HG03135 (cell line): ENCODE data around the gene CCIN.

Experiments
- ATAC-seq: cut with Tn5 transposase; IDR thresholded peaks from one replicate; pipeline ENCODE4 v1.9.1; 2021; ENCODE audit warnings: mild to moderate bottlenecking, moderate library complexity; ENCODE audit not compliant: unreplicated experiment

The CCIN gene

DNA sequence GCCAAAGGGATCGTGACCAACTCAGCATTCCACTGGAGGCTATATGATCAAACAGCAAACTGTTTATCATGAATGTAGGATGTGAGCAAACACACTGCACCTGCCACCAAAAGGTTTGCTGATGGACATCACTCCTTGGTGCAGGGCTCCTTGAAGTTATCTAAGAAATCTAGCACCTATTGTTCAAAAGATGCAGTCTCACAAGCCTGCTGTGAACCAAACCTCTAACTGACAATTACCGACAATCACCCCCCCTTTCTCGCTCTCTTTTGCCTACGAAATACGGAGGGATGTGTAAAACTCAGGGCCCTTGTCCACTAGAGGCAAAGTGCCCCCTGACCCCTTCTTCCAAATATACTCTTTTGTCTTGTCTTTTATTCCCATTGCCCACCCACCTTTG lies 19.0 kb downstream of the CCIN start:
- no peak for ATAC-seq

DNA sequence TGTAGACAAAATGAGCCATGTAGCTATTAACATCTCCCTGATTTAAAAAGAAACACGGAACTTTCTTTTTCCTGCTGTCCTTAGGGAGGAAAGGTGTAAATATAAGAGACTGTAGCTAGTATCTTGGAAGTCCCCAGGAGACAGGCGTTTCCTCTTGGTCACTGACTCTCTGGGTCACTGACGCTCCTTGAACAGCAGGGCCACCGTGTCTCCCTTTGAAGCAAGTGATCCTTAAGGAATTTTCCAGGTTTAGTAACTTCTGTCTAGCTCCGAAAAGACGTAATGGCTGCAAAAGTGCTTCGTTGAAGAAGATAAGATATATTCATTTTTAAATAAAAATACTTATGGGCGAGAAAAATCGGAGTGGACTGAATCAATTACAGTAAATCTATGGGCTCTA lies 20.8 kb downstream of the CCIN start:
- ATAC-seq: no peak

DNA sequence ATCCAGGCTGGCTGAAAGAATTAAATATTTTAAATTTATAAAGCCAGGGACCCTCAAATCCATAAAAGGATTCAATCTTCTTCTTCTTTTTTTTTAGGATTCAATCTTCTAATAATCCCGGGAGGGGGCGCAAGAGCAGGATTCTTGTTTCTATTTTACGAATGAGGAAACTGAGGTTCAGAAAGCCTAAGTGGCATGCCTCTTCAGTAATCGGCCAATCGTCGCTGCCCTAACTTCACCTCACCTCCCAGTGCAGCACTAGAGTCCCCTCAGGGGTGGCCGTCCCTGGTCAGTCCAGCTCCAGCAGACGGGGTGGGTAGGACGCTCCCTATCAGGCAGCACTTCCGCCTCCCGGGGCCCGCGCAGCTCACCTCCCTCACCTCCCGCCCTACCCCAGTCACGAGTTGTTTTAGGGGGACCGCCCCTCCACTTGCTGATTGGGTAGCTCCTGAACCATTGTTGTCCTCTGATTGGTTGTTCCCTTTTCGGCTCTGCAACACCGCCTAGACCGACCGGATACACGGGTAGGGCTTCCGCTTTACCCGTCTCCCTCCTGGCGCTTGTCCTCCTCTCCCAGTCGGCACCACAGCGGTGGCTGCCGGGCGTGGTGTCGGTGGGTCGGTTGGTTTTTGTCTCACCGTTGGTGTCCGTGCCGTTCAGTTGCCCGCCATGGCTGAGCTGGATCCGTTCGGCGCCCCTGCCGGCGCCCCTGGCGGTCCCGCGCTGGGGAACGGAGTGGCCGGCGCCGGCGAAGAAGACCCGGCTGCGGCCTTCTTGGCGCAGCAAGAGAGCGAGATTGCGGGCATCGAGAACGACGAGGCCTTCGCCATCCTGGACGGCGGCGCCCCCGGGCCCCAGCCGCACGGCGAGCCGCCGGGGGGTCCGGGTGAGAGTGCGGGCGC lies 21.5 kb downstream of the CCIN start, which contains the start of gene CLTA:
TSS of gene CLTA (plus strand) at position 534 of the 902 bp plus-strand sequence. CDS start at position 670, 136 bp downstream.
- peak; percentile 96 for ATAC-seq

DNA sequence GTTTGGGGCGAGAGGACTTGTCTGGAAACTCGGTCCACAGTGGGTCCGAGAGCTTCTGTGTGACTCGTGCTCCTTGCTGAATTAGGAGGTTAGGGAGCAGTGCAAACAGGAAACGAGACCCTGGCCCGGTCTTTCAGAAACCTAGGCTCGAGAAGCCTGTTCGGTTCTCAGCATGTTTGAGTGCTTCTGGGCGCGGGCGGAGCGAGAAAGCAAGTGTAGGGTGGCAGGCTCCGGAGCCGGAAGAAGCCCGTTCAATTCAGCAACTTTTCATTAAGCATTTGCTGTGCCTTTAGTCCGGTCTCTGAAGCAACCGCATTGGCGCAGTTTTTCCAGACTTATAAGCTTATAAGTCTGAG lies 22.1 kb downstream of the CCIN start:
- peak; percentile 13 for ATAC-seq

DNA sequence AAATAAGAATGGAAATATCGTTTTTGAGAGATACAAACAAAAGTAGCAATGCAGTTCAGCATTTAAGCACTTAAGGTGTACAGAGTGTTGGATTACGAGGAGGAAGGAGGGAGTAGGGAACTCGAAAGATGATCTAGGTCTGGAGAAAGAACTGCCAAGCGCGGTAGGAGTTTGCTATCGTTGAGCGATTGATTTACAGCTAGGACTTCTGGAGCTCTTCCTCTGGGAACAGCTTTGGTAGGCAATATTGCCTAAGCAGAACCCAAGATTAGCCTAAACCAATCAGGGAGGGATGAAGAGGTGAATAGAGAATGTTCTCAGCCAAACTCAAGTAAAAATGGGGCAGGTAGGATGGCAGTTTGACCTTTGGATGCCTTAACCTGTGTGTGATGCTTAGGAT lies 22.5 kb downstream of the CCIN start:
- no peak for ATAC-seq

DNA sequence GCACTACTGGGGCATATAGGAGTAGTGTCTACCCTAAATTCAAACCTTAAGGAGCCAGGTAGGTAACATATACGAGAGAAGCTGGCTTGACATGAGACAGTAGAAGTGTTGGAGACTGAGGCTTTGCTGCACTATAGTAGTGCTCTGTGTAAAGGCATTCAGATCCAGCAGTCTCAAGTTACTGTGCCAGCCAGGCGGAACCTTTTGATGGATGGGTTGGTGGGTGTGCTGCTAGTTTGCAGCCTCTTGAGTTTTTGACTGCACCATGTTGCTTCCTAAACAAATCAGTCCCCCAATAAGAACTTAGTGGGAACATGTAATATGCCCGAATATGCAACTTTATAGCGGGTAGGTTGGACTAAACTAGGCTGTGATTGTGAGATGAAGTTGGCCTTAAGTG lies 23.0 kb downstream of the CCIN start:
- ATAC-seq: no peak

DNA sequence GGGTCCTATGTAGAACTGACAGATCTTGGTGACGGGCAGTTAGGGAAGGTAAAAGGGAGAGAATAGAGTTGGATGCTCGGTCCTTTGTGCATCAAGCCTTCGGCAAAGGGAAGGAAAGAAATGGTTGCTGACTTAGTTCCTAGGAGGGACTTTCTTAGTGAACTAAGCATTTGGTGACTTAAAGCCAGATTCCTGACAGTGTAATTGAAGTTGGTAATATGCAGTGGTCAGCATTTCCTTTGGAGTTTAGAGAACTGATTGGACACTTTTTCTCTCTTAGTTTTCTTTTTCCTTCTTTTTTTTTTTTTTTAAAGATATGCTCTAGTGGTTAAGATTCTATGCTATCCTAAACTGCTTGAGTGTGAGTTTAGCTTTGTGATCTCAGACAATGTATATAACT lies 23.8 kb downstream of the CCIN start:
- ATAC-seq: no peak

DNA sequence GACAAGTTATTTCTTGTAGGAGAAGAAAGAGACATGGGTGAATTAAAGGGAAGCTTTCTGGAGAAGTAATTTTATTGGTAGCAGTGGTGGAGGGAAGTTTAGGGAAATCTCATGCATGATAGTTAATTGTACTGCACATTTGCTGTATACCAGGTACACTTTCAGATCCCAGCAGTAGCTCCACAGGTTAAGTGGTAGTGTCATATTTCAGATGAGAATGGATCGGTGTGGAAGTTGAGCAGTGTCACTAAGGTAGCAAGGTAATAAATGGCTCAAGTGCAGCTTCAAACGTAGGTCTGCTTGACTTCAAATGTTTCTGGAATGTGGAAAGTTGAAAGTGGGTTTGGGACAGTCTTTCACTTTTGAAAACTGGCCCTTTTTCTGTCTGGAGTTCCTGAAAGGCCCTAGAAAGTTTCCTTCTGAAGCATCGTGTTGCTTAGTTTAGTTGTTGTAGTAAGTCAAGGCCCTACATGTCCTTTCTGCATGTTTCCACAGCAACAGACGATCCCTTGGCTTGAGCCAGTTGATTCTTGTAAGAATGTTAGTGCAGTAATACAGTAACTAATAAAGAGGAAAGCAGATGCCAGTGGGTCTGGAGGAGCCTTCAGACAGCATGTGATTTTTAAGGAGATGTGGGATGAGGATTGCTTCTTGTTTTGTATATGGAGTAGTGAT lies 25.3 kb downstream of the CCIN start:
- no peak for ATAC-seq

DNA sequence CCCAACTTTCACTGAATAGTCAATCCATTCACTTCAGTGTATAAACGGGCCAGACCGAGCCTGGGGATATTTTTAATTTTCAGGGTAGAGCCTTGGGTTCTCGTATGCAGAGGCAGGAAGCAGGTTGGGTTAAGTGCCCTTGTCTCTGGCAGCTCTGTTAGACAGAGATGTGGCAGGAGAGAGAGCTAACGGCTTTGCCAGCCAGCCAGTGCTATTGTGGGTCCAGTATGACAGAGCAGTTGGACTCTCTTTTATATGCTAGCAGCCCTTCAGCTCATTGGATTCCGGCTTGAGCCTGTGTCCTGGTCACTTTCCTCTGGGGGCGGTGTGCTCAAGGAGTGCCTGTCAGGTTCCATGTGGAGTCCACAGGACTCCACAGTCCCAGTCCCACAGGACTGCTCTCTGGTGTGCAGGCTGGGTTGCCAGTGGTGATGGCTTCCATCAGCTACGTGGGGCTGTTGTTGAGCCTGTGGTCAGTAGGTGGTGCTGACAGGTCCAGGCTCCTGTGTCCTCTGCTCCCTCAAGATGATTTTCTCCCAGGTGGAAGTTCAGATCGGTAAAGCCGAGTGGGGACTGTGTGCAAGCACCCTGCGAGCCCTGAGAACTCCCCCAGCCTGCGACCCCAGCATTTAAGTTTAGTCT lies 35.8 kb downstream of the CCIN start:
- no peak for ATAC-seq

DNA sequence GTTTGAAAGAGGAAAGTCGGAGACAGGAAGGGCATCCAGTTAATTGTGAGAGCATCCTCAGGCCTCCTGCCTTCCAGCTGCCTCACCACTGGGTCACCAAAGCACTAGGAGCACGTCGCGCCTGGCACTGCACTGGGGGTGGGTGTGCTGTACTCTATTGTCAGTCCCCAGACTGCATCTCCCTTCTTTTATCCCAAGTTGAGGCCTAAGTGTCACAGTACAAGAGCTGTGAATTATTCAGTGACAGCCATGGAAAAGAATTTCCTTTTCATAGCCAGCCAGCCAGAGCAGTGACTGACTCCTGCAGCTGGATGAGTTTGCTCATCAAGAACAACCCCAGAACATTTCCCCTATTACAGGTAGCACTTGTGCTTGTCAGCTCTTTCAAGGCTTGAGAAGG lies 37.8 kb downstream of the CCIN start:
- ATAC-seq: no peak

DNA sequence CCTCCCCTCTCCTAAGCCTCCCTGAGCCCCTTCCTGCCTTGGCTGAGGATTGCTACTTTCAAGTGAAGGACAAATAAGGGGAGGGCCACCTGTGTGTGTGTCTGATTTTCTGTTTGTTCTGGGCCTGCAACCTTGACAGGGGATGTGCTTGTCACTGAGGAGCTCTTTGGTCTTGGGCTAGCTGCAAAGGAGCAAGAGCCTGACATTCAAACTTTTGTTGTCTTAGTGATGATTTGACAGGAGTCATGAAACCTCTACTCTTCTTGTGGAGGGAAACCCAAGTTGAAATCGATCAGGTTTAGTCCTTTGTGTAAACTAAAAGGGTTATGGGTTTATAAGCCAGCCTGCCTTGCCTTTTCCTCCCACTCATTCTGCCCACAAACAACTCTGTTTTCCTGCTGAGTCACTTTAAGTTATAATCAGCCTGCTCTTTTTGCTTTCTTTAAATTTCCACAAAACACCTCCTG lies 38.4 kb downstream of the CCIN start:
- ATAC-seq: no peak

DNA sequence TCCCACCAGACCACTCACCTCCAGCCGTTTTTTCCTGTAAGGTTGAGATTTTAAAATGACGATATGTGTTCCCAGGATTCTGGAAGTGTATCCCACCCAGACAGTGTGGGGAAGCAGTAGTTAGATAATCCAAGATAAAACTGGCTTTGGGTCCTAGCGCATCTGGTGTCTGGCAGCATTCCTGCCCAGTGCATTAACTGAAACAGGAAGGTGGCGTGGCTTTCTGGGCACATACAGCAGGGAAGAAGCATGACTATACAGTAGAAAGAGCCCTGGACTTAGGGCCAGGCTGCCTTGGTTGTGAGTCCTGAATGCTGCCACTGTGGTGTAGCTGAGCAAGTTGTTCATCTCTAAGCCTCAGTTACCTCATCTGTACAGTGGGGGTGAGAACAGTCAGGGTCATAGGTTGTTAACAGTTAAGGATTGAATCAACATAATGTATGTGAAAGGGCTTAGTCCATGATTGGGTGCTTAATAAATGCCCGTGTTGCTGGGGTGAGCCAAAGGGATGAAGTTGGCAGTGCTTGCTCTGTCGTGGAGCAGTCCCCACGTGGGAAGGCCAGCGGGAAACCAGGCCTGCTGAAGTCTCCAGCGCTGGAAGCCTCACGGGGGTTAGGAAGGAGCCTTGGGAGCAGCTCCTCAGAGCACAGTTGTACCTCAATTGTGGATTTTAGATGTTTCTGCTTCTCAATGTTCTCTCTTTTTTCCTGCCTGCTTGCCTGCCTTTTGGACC lies 39.5 kb downstream of the CCIN start:
- ATAC-seq: no peak

DNA sequence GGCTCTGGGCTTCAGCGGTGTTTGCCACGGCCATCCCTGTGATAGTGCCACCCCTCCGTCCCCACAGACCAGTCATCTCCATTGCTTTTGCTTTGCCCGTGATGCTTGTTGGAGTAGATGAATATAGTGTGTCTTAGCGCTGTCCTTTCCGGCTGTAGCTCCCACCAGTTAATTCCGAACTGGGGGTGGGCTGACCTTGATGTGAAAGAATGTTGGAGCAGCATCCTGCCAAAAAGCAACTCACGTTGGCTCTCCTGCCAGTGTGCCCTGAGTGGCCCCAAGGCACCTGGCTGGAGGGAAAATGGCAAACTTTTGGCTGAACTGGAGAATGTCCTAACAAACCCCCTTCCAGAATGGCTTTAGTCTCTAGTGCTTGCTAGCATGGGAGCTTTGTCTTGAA lies 41.5 kb downstream of the CCIN start:
- no peak for ATAC-seq

DNA sequence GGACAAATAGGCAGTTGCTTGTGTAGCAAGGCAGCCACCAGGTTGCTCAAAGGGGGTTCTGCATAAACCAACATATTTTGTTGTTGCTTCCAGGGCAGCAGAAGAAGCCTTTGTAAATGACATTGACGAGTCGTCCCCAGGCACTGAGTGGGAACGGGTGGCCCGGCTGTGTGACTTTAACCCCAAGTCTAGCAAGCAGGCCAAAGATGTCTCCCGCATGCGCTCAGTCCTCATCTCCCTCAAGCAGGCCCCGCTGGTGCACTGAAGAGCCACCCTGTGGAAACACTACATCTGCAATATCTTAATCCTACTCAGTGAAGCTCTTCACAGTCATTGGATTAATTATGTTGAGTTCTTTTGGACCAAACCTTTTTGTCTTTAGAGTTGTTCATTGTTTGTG lies 42.3 kb downstream of the CCIN start:
- no peak for ATAC-seq

DNA sequence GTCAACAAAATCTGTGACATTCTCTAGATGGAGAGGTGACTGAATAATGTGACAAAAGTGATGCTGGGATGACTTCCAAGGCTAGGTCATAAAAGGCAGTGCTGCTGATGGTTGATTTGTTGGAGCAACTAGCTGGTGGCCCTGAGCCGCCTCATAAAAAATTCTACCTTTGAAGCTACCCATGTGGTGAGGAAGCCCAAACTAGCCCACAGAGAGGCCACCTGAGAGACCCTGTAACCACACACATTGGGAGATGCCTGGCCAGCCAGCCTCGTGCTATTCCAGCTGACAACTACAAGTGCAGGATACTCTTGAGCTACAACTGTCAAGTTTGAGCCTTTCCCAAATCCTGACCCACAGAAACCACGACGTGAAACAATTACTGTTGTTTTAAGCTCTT lies 44.2 kb downstream of the CCIN start:
- no peak for ATAC-seq

DNA sequence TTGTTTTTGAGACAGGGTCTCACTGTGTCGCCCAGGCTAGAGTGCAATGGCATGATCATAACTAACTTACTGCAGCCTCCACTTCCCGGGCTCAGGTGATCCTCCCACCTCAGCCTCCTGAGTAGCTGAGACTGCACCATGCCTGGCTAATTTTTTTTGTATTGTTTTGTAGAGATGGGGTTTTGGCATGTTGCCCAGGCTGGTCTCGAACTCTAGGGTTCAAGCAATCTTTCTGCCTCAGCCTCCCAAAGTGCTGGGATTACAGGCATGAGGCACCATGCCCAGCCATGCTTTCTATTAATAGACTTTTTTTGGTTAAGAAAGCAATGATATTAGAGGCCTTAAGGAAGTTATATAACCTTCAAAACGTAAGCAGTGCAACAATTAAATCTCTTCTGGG lies 44.8 kb downstream of the CCIN start:
- no peak for ATAC-seq

DNA sequence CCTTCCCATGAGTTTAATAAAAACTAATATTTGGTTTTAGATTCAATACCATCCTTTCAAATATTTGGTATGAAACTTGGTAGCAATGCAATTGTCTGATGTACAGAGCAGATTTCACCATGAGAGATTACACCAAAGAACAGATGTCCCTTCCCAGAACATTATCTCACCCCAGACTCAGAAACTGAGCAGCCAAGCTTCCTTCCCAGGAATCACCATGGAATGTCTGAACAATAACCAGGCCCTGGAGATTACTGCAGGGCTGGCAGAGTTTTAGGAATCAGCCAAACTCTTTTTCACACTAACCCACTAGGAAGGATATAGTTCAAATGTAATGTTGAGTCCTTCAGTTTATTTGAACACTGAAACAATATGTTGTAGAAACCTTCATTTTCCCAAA lies 45.4 kb downstream of the CCIN start:
- no peak for ATAC-seq

DNA sequence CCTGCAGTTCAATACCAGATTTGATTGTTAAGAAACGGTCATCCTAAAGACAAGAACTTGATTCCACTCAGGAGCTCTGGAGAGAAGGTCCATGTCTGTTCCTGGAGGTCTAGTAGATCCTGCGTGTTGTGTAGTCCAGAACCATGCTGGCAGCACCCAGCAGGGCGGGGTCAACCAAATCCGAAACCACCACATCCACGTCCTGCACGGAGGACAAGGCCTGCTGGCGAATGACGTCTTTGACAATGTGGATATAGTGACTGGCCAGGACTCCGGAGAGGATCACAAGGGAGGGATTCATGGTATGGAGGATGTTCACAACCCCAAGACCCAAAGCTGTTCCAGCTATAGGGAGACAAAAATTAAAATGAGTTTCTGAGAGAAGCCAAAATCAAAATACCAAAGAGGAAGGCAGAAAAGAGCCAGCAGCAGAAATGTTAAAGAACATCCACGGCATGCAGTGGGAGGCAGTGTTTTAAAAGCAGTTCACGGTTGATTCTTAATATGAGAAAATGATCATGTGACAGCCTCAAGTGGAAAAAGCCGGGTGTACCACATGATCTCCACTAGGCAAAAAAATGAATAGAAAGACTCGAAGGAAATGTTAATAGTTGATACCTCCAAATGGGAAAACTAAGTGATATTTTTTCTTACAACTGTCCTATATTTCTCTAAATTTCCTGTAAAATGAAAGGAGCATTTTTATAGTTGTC lies 48.2 kb downstream of the CCIN start:
- ATAC-seq: no peak

DNA sequence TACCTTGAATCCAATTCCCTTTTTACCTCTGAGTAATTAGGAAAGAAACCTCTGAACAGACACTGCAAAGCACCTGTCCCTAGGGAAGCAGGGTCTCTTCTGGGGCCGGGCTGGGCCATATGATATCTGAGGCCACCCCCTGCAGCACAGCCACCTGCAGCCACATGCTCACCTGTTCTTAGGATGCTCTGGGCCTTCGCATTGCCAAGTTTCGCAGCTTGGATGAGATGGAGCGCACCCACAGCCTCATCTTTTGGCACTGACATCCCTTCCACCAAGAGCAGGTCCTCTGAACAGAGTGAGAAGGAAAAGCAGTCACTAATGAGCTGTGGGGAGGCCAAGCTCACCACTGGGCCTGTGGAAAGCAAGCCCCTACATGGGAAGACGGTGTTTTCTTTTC lies 48.8 kb downstream of the CCIN start:
- no peak for ATAC-seq

DNA sequence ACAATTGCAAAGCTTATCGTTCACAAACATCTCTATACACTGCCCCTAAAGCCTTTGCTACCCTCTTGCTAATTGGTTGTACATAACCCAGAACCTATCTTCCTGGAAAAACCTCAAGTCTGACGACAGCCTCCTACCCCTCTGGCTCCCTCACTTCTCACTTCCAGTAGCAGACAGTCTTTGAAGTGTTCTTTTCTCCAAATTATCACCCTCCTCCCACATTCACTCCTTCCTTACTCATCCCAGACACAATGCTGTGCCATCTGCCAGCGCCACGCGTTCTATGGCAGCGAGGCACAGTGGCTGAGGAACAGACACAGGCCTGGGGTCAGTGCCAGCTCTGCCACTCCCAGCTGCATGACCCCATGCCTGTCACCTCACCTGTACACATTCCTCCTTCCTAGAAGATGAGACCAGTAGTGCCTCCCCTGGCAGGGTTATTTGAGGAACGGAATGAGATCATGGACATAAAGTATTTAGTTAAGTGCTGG lies 49.3 kb downstream of the CCIN start:
- ATAC-seq: no peak
